K562 (cell line): ENCODE results near the gene SH3BP5L. TPM values are rescaled to one million over a fixed set of nuclear protein-coding genes. Genes with fewer than 3 reads are reported as not detected.

Experiments
- ATAC-seq: fragments of 200-7000 bp; cut with Tn5 transposase; 3 replicates; pipeline ENCODE4 v1.9.1; 2020; ENCODE audit warnings: moderate library complexity
- BruUV-seq: library from RNA; stranded (reverse); fragments of 400-500 nt; replicated peaks from 2 replicates; lab custom pipeline; 2021; lab: Mats Ljungman, UMichigan
- CTCF ChIA-PET: fragments of 300-600 bp; formaldehyde crosslinking; extraction: SDS; loops from one replicate; lab custom pipeline; 2021; ENCODE audit warnings: low intra/inter-chr PET ratio; lab: Yijun Ruan, JAX
- POLR2A ChIA-PET: fragments of 300-600, 350-650 bp; sonication (Branson Sonifier 250); formaldehyde crosslinking; extraction: SDS; loops from one replicate; lab custom pipeline; 2021; ENCODE audit warnings: antibody characterized with exemption, inconsistent platforms; lab: Yijun Ruan, JAX
- DNase-seq, 4 experiments: peaks; one replicate each; pipeline versions ENCODE4 v3.0.0 to v3.0.0-alpha.2; 2011 to 2018; ENCODE audit warnings: low spot score in 3 of 4, mixed read lengths in 3 of 4; ENCODE audit errors: extremely low read depth in 1 of 4
- FAIRE-seq: peaks from 2 replicates; lab custom pipeline; 2011; peaks lifted over from hg19 to GRCh38; lab: Jason Lieb, UNC
- H2AFZ ChIP-seq: 2 replicates; pipeline ENCODE4 v1.6.0; 2011; ENCODE audit warnings: low read depth, low read length, control low read depth, inconsistent platforms
- H3K27ac ChIP-seq: fragments of 200-600 bp; 3 replicates; pipeline ENCODE4 v1.8.0; 2011; ENCODE audit warnings: low read depth, mild to moderate bottlenecking, control low read depth, inconsistent platforms, low read length, moderate library complexity, mixed read lengths; ENCODE audit errors: extremely low read depth
- H3K27me3 ChIP-seq, 2 experiments: fragments of 300-600 bp in 1 of 2; 2 replicates in 1 of 2; 3 replicates in 1 of 2; pipeline versions ENCODE4 v1.6.0 to v1.8.0; 2011; ENCODE audit warnings: inconsistent platforms in 2 of 2, low read length in 2 of 2, mild to moderate bottlenecking in 1 of 2, mixed read lengths in 1 of 2, moderate library complexity in 1 of 2; ENCODE audit not compliant: control insufficient read depth in 2 of 2, insufficient read depth in 2 of 2
- H3K36me3 ChIP-seq: fragments of 300-600 bp; 3 replicates; pipeline ENCODE4 v1.8.0; 2011; ENCODE audit warnings: mild to moderate bottlenecking, low read length, inconsistent platforms; ENCODE audit not compliant: control insufficient read depth, insufficient read depth
- H3K4me1 ChIP-seq, 2 experiments: fragments of 200-600 bp in 1 of 2; replicated peaks in 1 of 2; 2 replicates in 1 of 2; 3 replicates in 1 of 2; pipeline versions ENCODE4 v1.5.1 to v1.8.0; 2011; ENCODE audit warnings: inconsistent platforms in 2 of 2, low read length in 2 of 2, mild to moderate bottlenecking in 1 of 2, mixed read lengths in 1 of 2, moderate library complexity in 1 of 2; ENCODE audit not compliant: control insufficient read depth in 2 of 2, insufficient read depth in 2 of 2
- H3K4me2 ChIP-seq: 2 replicates; pipeline ENCODE4 v1.6.1; 2011; ENCODE audit warnings: low read length, control low read depth, inconsistent platforms, mixed read lengths; ENCODE audit not compliant: insufficient read depth
- H3K4me3 ChIP-seq: fragments of 200-600 bp; sonication (generic), shearing (Covaris generic); 2 replicates; pipeline ENCODE4 v1.5.1; 2016; ENCODE audit warnings: control low read depth, inconsistent platforms
- H3K79me2 ChIP-seq: fragments of 200-600 bp; 3 replicates; pipeline ENCODE4 v1.8.0; 2011; ENCODE audit warnings: low read length, inconsistent platforms; ENCODE audit not compliant: control insufficient read depth, insufficient read depth
- H3K9ac ChIP-seq, 2 experiments: 2 replicates each; pipeline versions ENCODE4 v1.6.0 to v1.6.1; 2011; ENCODE audit warnings: low read depth in 2 of 2, low read length in 2 of 2, control low read depth in 1 of 2, inconsistent platforms in 1 of 2, mild to moderate bottlenecking in 1 of 2, mixed read lengths in 1 of 2; ENCODE audit not compliant: insufficient read depth in 1 of 2
- H3K9me1 ChIP-seq: one replicate; pipeline ENCODE4 v1.6.0; 2011; ENCODE audit warnings: inconsistent platforms, mild to moderate bottlenecking, low read length, moderate library complexity; ENCODE audit not compliant: control insufficient read depth, insufficient read depth
- H3K9me3 ChIP-seq: replicated peaks from 2 replicates; pipeline ENCODE4 v1.5.1; 2011; ENCODE audit warnings: low read depth, low read length, inconsistent platforms; ENCODE audit not compliant: control insufficient read depth, insufficient read depth
- H4K20me1 ChIP-seq: replicated peaks from 2 replicates; pipeline ENCODE4 v1.6.1; 2011; ENCODE audit warnings: low read length, inconsistent platforms, mixed read lengths; ENCODE audit not compliant: control insufficient read depth, insufficient read depth
- CHD1 ChIP-seq: fragments of 200-600 bp; sonication (generic); IDR thresholded peaks from one replicate; pipeline ENCODE4 v1.6.1; 2012; ENCODE audit warnings: mild to moderate bottlenecking, moderate library complexity, low read length, inconsistent platforms
- HNRNPK ChIP-seq: fragments of 200-400 bp; formaldehyde crosslinking; IDR thresholded peaks from one replicate; pipeline ENCODE4 v1.6.1; 2018; ENCODE audit warnings: mild to moderate bottlenecking, low read depth, low read length; ENCODE audit not compliant: poor library complexity, severe bottlenecking
- HOXB6 ChIP-seq: fragments of 250-450 bp; sonication (Bioruptor Pico); IDR thresholded peaks from 2 replicates; pipeline ENCODE4 v1.5.1; 2022; ENCODE audit warnings: mild to moderate bottlenecking, borderline replicate concordance
- NEUROD1 ChIP-seq: fragments of 150-350 bp; IDR thresholded peaks from 2 replicates; pipeline ENCODE4 v1.6.1; 2014; ENCODE audit warnings: borderline replicate concordance, low read length, low read depth; ENCODE audit not compliant: partially characterized antibody
- NFXL1 ChIP-seq: fragments of 450-650 bp; formaldehyde crosslinking; IDR thresholded peaks from 2 replicates; pipeline ENCODE4 v1.4.0; 2021; ENCODE audit warnings: mild to moderate bottlenecking
- POLR2A ChIP-seq: fragments of 450-650 bp; conservative IDR thresholded peaks from 2 replicates; pipeline ENCODE4 v1.6.1; 2016
- POLR2G ChIP-seq: fragments of 200-400 bp; formaldehyde crosslinking; IDR thresholded peaks from 2 replicates; pipeline ENCODE4 v1.6.1; 2017; ENCODE audit warnings: low read depth, mild to moderate bottlenecking, antibody characterized with exemption, low read length, moderate library complexity
- PTBP1 ChIP-seq: fragments of 200-400 bp; formaldehyde crosslinking; IDR thresholded peaks from 2 replicates; pipeline ENCODE4 v1.6.1; 2017; ENCODE audit warnings: low read depth, low read length
- RNF2 ChIP-seq: sonication (generic); IDR thresholded peaks from 2 replicates; pipeline ENCODE4 v1.6.1; 2016
- SIRT6 ChIP-seq: IDR thresholded peaks from one replicate; pipeline ENCODE4 v1.6.1; 2012; ENCODE audit warnings: low read depth, mild to moderate bottlenecking, control low read depth, inconsistent platforms, low read length, moderate library complexity
- SUPT5H ChIP-seq: fragments of 450-650 bp; IDR thresholded peaks from 2 replicates; pipeline ENCODE4 v1.6.1; 2016
- TCFL5 ChIP-seq: fragments of 250-450 bp; sonication (Bioruptor Pico); conservative IDR thresholded peaks from 2 replicates; pipeline ENCODE4 v1.6.1; 2021; ENCODE audit warnings: mild to moderate bottlenecking, moderate library complexity, matching md5 sums
- ZC3H4 ChIP-seq: sonication (generic); formaldehyde crosslinking; IDR thresholded peaks from 2 replicates; pipeline ENCODE4 v1.9.0; 2021; ENCODE audit warnings: missing genetic modification reagents, borderline replicate concordance
- ZFX ChIP-seq: sonication (generic); formaldehyde crosslinking; IDR thresholded peaks from 2 replicates; pipeline ENCODE4 v1.8.0; 2022; ENCODE audit warnings: mild to moderate bottlenecking, missing genetic modification reagents, moderate library complexity
- ZNF121 ChIP-seq: sonication (generic); formaldehyde crosslinking; conservative IDR thresholded peaks from 2 replicates; pipeline ENCODE4 v1.8.0; 2022; ENCODE audit warnings: missing genetic modification reagents
- ZNF41 ChIP-seq: fragments of 250-450 bp; sonication (Bioruptor Pico); conservative IDR thresholded peaks from 2 replicates; pipeline ENCODE4 v1.4.0; 2020; ENCODE audit warnings: mild to moderate bottlenecking
- ZNF551 ChIP-seq: fragments of 250-450 bp; sonication (Bioruptor Pico); IDR thresholded peaks from 2 replicates; pipeline ENCODE4 v1.5.0; 2021; ENCODE audit warnings: mild to moderate bottlenecking, moderate library complexity
- WGBS: fragments of 100-300 bp; shearing (Covaris generic); methylation state at CpG from one replicate; pipeline ENCODE4 v1.1.6; 2016; ENCODE audit warnings: low coverage, mixed read lengths; ENCODE audit not compliant: insufficient coverage; ENCODE audit errors: missing lambda C conversion rate; 5-methylcytosine and 5-hydroxymethylcytosine counted together
- in situ Hi-C: fragments of 300-500 bp; cut with MboI; formaldehyde crosslinking; loops from 4 replicates; pipeline ENCODE4 v1.15.0; 2018; ENCODE audit warnings: inconsistent platforms, mixed read lengths
- intact Hi-C: fragments of 100-400 bp; cut with micrococcal nuclease; formaldehyde crosslinking; loops from 2 replicates; pipeline ENCODE4 v1.14.2; 2022
- polyA plus RNA-seq, 8 experiments: library from polyadenylated mRNA; depleted of rRNA in 4 of 8; stranded (reverse) in 5 of 8; unstranded in 3 of 8; fragments of >200 nt; fragmentation: Nextera tagmentation in 2 of 8; fragmentation: Illumina TruSeq in 1 of 8; extraction: Ambion mirVana in 2 of 8; extraction: Trizol in 1 of 8; gene quantifications; 2 replicates each; pipeline versions ENCODE4 v1.2.1 to v1.2.3, GENCODE V29; 2011 to 2014; ENCODE audit warnings: inconsistent platforms in 1 of 8, missing spikeins in 1 of 8
- total RNA-seq, 7 experiments: library from RNA; depleted of rRNA in 6 of 7; stranded (reverse); fragments of >200 nt in 6 of 7; fragmentation: Illumina TruSeq in 2 of 7; extraction: Trizol in 2 of 7; gene quantifications; 2 replicates each; pipeline versions ENCODE4 v1.2.1 to v1.2.3, GENCODE V29; 2011 to 2021; ENCODE audit warnings: low replicate concordance in 1 of 7
- TF ChIP-seq, protein P1 (sequence below): fragments of 250-450 bp; sonication (Bioruptor Pico); IDR thresholded peaks from 2 replicates; pipeline ENCODE4 v1.6.1; 2021; ENCODE audit warnings: mild to moderate bottlenecking
- TF ChIP-seq, protein P2 (sequence below): sonication (generic); formaldehyde crosslinking; IDR thresholded peaks from 2 replicates; pipeline ENCODE4 v1.8.1; 2023; ENCODE audit warnings: missing genetic modification reagents, mild to moderate bottlenecking, borderline replicate concordance

The SH3BP5L gene
- total and polyA plus RNA-seq, 9 of the 15 experiments (the other 6 are each of a cell fraction or from before 2014, with no cell fraction given): 1.9 to 26.5 (median 15.8) TPM

DNA sequence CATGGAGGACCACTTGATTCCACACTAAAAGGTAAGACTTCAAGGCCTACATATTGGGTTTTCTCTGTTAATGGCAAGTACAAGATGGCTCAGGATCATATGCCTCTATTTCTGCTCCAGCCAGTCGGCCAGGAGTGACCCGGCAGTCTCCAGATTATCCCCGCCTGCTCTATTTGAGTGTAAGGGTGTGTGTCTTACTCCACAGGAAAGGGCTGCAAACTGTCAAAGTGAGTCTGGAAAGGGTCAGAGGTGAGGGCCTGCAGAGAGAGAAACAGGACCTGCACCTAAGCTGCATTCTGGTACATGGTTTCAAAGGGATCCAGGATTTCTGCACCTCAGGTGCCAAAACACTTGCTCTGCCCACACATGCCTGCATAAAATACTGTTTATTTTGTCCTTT lies 23.9 kb upstream of the SH3BP5L start (continued):
- TF ChIP-seq CHD1 (no peak), SUPT5H (0 out of 2 replicates have a peak, but pooled peaks have one; percentile 14), HOXB6 (no peak), NFXL1 (CRISPR knock-in tag) (no peak)

DNA sequence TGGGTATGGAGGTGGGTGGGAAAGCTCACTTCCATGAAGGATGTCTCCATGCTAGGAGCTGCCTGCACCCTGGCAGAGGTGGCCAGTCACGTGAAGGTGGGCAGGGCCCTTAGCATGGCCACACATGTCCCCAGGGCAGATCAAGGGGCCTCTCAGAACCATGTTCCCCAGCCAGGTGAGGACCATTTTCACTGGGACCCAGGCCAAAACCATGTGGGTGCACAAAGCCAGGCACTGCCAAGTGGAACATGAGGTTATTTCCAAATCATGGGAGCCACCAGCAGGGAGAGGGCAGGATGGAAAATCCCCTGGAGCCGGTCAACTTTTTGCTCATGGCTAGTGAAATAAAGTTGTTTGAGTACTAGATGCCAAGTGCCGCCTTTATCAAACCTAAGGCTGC lies 23.4 kb upstream of the SH3BP5L start:
- FAIRE-seq (no peak), DNase-seq (no peak), ATAC-seq (no peak)
- no peak overlapping the region for H3K9ac ChIP-seq
- in situ Hi-C loops: no loop called here
- CTCF ChIA-PET: no interaction called here
- peaks cover 99% of the 10 kb centered on the region for H3K36me3 ChIP-seq
- no peak overlapping the region for H3K27ac ChIP-seq
- H3K27me3 ChIP-seq: no peaks in the 10 kb centered on the region
- no peaks in the 10 kb centered on the region for H3K9me1 ChIP-seq
- no peak overlapping the region for H3K4me2 ChIP-seq
- H3K4me3 ChIP-seq: no peak overlapping the region
- H3K4me1 ChIP-seq: peaks cover 7 to 21% of the 10 kb centered on the region in 2 experiments; a peak in 3 of 5 replicates
- H3K9me3 ChIP-seq: no peaks in the 10 kb centered on the region
- TSS peak; percentile 37 for BruUV-seq
- peaks cover 16% of the 10 kb centered on the region for H3K79me2 ChIP-seq
- 92% methylated on average over 3 of the region's 3 CpGs for WGBS
- H4K20me1 ChIP-seq: peaks cover 4% of the 10 kb centered on the region; the same call in 1 of the 2 replicates
- H2AFZ ChIP-seq: no peak overlapping the region
- POLR2A ChIA-PET: interaction anchor here (1.8 to 2.5 kb wide), 2 partner anchors 10 kb away, joined by 9 to 14 read pairs; partner anchors contain the start of genes ZNF672 and ZNF692
- intact Hi-C loops: no loop called here
- no peak for TF ChIP-seq ZNF121 (CRISPR knock-in tag)
- no peak for TF ChIP-seq ZFX (CRISPR knock-in tag)
- TF ChIP-seq HNRNPK: no peak
- 0 out of 2 replicates have a peak, but pooled peaks have one; percentile 37 for TF ChIP-seq POLR2G
- TF ChIP-seq, protein P1, sequence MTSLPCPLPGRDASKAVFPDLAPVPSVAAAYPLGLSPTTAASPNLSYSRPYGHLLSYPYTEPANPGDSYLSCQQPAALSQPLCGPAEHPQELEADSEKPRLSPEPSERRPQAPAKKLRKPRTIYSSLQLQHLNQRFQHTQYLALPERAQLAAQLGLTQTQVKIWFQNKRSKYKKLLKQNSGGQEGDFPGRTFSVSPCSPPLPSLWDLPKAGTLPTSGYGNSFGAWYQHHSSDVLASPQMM (CRISPR knock-in tag): no peak
- TF ChIP-seq TCFL5 (CRISPR knock-in tag): no peak
- TF ChIP-seq, protein P2, sequence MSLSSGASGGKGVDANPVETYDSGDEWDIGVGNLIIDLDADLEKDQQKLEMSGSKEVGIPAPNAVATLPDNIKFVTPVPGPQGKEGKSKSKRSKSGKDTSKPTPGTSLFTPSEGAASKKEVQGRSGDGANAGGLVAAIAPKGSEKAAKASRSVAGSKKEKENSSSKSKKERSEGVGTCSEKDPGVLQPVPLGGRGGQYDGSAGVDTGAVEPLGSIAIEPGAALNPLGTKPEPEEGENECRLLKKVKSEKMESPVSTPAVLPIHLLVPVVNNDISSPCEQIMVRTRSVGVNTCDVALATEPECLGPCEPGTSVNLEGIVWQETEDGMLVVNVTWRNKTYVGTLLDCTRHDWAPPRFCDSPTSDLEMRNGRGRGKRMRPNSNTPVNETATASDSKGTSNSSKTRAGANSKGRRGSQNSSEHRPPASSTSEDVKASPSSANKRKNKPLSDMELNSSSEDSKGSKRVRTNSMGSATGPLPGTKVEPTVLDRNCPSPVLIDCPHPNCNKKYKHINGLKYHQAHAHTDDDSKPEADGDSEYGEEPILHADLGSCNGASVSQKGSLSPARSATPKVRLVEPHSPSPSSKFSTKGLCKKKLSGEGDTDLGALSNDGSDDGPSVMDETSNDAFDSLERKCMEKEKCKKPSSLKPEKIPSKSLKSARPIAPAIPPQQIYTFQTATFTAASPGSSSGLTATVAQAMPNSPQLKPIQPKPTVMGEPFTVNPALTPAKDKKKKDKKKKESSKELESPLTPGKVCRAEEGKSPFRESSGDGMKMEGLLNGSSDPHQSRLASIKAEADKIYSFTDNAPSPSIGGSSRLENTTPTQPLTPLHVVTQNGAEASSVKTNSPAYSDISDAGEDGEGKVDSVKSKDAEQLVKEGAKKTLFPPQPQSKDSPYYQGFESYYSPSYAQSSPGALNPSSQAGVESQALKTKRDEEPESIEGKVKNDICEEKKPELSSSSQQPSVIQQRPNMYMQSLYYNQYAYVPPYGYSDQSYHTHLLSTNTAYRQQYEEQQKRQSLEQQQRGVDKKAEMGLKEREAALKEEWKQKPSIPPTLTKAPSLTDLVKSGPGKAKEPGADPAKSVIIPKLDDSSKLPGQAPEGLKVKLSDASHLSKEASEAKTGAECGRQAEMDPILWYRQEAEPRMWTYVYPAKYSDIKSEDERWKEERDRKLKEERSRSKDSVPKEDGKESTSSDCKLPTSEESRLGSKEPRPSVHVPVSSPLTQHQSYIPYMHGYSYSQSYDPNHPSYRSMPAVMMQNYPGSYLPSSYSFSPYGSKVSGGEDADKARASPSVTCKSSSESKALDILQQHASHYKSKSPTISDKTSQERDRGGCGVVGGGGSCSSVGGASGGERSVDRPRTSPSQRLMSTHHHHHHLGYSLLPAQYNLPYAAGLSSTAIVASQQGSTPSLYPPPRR: no peak
- TF ChIP-seq ZNF551 (CRISPR knock-in tag): no peak
- TF ChIP-seq POLR2A: peak; percentile 42; the same call in 1 of the 2 replicates
- TF ChIP-seq SIRT6: no peak
- TF ChIP-seq ZC3H4 (CRISPR knock-in tag): no peak
- TF ChIP-seq SUPT5H: 0 out of 2 replicates have a peak, but pooled peaks have one; percentile 9
- TF ChIP-seq ZNF41 (CRISPR knock-in tag): no peak
- 0 out of 2 replicates have a peak, but pooled peaks have one; percentile 21 for TF ChIP-seq PTBP1
- no peak for TF ChIP-seq RNF2
- TF ChIP-seq NEUROD1: no peak
